SK-N-MC (cell line): Measurements from ENCODE around the gene DLGAP1.

ENCODE experiments used
- EZH2 ChIP-seq: fragments of 200-600 bp; sonication (generic); IDR thresholded peaks from one replicate; pipeline ENCODE4 v1.6.1; 2017; ENCODE audit warnings: antibody characterized with exemption
- FOXP2 ChIP-seq: optimal IDR thresholded peaks from 2 replicates; pipeline ENCODE3; 2011; ENCODE audit warnings: mild to moderate bottlenecking, moderate library complexity; ENCODE audit not compliant: insufficient read depth; ENCODE audit errors: extremely low read length, control extremely low read depth
- POLR2AphosphoS5 ChIP-seq: IDR thresholded peaks from 2 replicates; pipeline ENCODE4 v1.6.1; 2012; ENCODE audit warnings: mild to moderate bottlenecking, low read depth, low read length, borderline replicate concordance

GRCh38 chr18:4399929-4400328, 55.2 kb downstream of the DLGAP1 start:
- TF ChIP-seq EZH2 = no peak
- no peak for TF ChIP-seq POLR2AphosphoS5
- no peak for TF ChIP-seq FOXP2
